Uterus (tissue), 2 donors: ENCODE data around the gene SLX4IP.

Experiments used
- POLR2A ChIP-seq, 2 donors: fragments of 450-650 bp; IDR thresholded peaks; one replicate each; pipeline ENCODE4 v1.6.1; 2016; ENCODE audit warnings: antibody characterized with exemption in 2 of 2, mild to moderate bottlenecking in 1 of 2, moderate library complexity in 1 of 2
- TF ChIP-seq, protein P1 (sequence below), 4 experiments: fragments of 200-600 bp in 2 of 4; fragments of 450-650 bp in 2 of 4; sonication (generic) in 2 of 4; IDR thresholded peaks; one replicate each; pipeline ENCODE4 v1.5.1; 2016 to 2019; ENCODE audit warnings: antibody characterized with exemption in 4 of 4, mild to moderate bottlenecking in 2 of 4, moderate library complexity in 1 of 4

DNA sequence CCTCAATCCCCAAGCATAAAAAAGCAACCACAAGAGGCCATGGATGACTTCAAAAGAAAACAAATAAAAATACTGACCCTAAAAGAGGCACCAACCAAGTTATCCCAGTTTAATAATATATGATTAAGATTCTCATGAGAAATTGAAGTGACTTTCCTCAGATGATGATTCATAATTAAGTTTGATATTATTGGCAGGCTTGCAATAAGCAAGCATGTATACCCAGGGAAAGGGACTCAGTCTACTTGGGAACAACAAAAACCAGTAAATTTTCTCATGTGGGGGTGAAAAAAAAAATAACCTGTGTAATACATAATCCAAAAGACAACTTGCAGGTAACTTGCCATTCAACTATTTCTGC, 219.1 kb downstream of the SLX4IP start:
- TF ChIP-seq, protein P1, sequence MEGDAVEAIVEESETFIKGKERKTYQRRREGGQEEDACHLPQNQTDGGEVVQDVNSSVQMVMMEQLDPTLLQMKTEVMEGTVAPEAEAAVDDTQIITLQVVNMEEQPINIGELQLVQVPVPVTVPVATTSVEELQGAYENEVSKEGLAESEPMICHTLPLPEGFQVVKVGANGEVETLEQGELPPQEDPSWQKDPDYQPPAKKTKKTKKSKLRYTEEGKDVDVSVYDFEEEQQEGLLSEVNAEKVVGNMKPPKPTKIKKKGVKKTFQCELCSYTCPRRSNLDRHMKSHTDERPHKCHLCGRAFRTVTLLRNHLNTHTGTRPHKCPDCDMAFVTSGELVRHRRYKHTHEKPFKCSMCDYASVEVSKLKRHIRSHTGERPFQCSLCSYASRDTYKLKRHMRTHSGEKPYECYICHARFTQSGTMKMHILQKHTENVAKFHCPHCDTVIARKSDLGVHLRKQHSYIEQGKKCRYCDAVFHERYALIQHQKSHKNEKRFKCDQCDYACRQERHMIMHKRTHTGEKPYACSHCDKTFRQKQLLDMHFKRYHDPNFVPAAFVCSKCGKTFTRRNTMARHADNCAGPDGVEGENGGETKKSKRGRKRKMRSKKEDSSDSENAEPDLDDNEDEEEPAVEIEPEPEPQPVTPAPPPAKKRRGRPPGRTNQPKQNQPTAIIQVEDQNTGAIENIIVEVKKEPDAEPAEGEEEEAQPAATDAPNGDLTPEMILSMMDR (IDR thresholded peaks at IDR 0.05) = no peak
- TF ChIP-seq POLR2A (IDR thresholded peaks at IDR 0.05) = no peak
